Measurements from ENCODE around the gene SNRK.

- no peak for TF ChIP-seq CTCF (IDR thresholded peaks at IDR 0.05)
- TF ChIP-seq POLR2A (IDR thresholded peaks at IDR 0.05; ENCODE audit: low read depth), result no peak
- no peak for TF ChIP-seq EP300 (IDR thresholded peaks at IDR 0.05)
These were observed 1.1 kb downstream of the SNRK start for GRCh38 chr3:43287500-43287873.

Measured in esophagus muscularis mucosa (tissue), 4 donors.